Embryonic facial prominence (tissue), 1 donor: Measurements from ENCODE around the gene CETN1.

Source experiments
- DNase-seq: peaks from one replicate; pipeline ENCODE4 v3.0.0-alpha.2; 2016; ENCODE audit errors: extremely low spot score

Gene CETN1

DNA sequence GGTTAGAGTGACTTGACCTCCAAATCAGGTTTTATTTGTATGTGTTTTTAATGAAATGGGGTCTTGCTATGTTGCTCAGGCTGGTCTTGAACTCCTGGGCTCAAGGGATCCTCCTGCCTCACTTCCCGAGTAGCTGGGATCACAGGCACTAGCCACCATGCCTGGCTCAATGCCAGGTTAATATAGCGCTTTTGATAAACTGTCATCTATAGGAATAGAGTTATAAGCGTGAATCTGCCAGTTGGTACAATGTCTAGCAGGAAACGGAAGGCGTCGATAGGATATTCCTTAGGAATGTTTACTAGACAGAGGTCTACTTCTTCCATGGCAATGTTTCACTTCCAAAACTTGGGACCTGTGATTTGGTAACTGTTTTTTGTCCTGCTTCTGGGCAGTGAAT is 42.1 kb downstream of the CETN1 start:
- DNase-seq: no peak

GRCh38 chr18:623761-624620 is 43.8 kb downstream of the CETN1 start:
- DNase-seq: peak; percentile 46

DNA sequence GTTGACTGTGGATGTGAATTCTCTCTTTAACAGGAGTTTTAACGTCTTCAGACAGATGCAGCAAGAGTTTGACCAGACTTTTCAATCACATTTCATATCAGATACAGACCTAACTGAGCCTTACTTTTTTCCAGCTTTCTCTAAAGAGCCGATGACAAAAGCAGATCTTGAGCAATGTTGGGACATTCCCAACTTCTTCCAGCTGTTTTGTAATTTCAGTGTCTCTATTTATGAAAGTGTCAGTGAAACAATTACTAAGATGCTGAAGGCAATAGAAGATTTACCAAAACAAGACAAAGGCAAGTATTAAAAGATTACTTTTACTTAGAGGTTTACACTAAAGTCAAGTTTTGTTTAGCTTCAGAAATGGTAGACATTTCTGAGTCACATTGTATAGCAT is 47.1 kb downstream of the CETN1 start:
- DNase-seq: no peak

DNA sequence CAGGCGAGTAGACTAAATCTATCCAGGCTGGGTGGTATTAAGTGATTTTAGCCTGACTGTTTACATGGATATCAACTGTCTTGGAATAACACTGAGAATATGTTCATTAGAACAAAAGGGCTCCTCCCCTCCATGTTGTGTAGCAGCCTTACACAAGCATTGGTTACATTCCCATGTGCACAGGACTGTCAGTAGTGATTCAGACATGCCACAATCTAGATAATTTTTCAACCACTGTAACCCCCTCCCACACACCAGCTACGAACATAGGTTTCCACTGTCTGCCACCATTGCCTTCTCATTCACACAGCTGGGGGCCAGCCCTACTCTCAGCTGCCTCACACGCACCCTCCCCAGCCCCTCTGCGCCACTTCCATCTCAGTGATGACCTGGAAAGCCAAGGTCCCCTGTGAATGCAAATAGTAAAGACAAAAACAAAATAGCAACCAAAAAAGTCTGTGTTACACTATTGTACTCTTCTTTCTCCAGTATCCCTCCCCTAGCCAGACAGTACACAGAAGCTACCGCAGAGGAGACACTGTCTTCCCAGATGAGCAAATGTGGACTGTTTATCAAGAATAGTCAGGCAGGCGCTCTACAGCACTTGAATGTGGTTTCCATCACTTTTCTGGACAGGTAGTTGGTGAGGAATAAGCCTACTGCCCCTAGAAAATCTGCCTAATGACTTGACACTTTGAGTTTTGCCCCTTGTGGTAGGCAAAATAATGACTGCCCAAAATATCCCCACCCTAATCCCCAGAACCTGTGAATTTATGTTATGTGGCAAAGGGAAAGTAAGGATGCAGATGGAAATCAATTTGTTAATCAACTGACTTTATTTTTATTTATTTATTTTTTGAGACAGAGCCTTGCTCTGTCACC is 49.3 kb downstream of the CETN1 start:
- no peak for DNase-seq

DNA sequence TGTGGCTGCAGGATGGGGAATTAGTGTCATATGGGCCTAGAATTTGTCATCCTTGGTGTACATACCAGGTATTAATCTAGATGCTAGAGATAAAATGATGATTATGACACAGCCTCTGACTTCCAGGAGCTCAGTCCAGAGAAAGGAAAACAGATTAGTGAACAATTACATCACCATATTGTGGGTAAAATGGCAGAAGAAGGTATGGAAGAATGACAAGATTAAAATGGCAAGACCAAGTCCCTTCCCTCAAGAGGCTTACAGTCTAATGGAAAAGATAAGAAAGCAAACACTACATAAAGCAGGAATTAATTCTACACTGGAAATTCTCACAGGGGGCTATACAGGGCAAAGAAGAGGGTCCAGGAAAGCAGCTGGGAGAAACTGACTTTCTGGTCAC is 51.4 kb downstream of the CETN1 start:
- no peak for DNase-seq
